Common myeloid progenitor, CD34-positive (primary cell): ENCODE data around the gene SNX18.

Experiments used
- CTCF ChIA-PET: fragments of 350-600 bp; sonication (Branson Sonifier 250); formaldehyde crosslinking; loops from one replicate; lab custom pipeline; 2021; ENCODE audit warnings: antibody characterized with exemption; lab: Charles Lee
- POLR2A ChIA-PET: fragments of 350-600 bp; sonication (Branson Sonifier 250); formaldehyde crosslinking; loops from one replicate; lab custom pipeline; 2021; ENCODE audit warnings: antibody characterized with exemption; lab: Charles Lee
- DNase-seq, 3 donors: peaks; one replicate each; pipeline versions ENCODE4 v3.0.0 to v3.0.0-alpha.2; 2013
- H3K27ac ChIP-seq, 2 experiments: 1 replicate in 1 of 2; 2 replicates in 1 of 2; pipeline ENCODE4 v1.7.0; 2013; ENCODE audit warnings: inconsistent platforms in 2 of 2, low read length in 2 of 2, mild to moderate bottlenecking in 2 of 2, low read depth in 1 of 2, moderate library complexity in 1 of 2; ENCODE audit not compliant: severe bottlenecking in 2 of 2, insufficient read depth in 1 of 2, poor library complexity in 1 of 2
- H3K27me3 ChIP-seq, 5 experiments: replicated peaks in 2 of 5; 1 replicate in 3 of 5; 2 replicates in 2 of 5; pipeline versions ENCODE4 v1.6.1 to v1.7.0; 2013; ENCODE audit warnings: low read length in 4 of 5, mild to moderate bottlenecking in 2 of 5, moderate library complexity in 2 of 5, inconsistent platforms in 1 of 5; ENCODE audit not compliant: insufficient read depth in 5 of 5, control insufficient read depth in 4 of 5
- H3K36me3 ChIP-seq, 4 experiments: 1 replicate in 2 of 4; 2 replicates in 2 of 4; pipeline versions ENCODE4 v1.6.1 to v1.7.0; 2013; ENCODE audit warnings: low read length in 3 of 4, control low read depth in 1 of 4, mild to moderate bottlenecking in 1 of 4; ENCODE audit not compliant: control insufficient read depth in 4 of 4, insufficient read depth in 4 of 4
- H3K4me1 ChIP-seq, 4 experiments: 1 replicate in 3 of 4; 2 replicates in 1 of 4; pipeline versions ENCODE4 v1.6.1 to v1.7.1; 2013; ENCODE audit warnings: low read length in 3 of 4, mild to moderate bottlenecking in 3 of 4, control low read depth in 1 of 4, inconsistent platforms in 1 of 4, moderate library complexity in 1 of 4; ENCODE audit not compliant: control insufficient read depth in 4 of 4, insufficient read depth in 4 of 4; ENCODE audit errors: control extremely low read depth in 1 of 4
- H3K4me3 ChIP-seq, 7 experiments: 1 replicate in 4 of 7; 2 replicates in 3 of 7; pipeline versions ENCODE4 v1.5.1 to v1.7.0; 2013; ENCODE audit warnings: mild to moderate bottlenecking in 7 of 7, low read length in 6 of 7, moderate library complexity in 6 of 7, inconsistent platforms in 2 of 7, low read depth in 2 of 7, control low read depth in 1 of 7; ENCODE audit not compliant: insufficient read depth in 4 of 7, control insufficient read depth in 1 of 7; ENCODE audit errors: extremely low read depth in 1 of 7
- H3K9me3 ChIP-seq, 5 experiments: 1 replicate in 4 of 5; 2 replicates in 1 of 5; pipeline versions ENCODE4 v1.6.1 to v1.7.1; 2013; ENCODE audit warnings: low read length in 4 of 5, mild to moderate bottlenecking in 2 of 5, inconsistent platforms in 1 of 5, low read depth in 1 of 5, moderate library complexity in 1 of 5; ENCODE audit not compliant: control insufficient read depth in 4 of 5, insufficient read depth in 2 of 5; ENCODE audit errors: control extremely low read depth in 1 of 5
- WGBS: methylation state at CpG from one replicate; pipeline ENCODE4 v1.1.5; 2013; ENCODE audit not compliant: insufficient coverage; 5-methylcytosine and 5-hydroxymethylcytosine counted together

The SNX18 gene

GRCh38 chr5:54573812-54574489 is 56.4 kb downstream of the SNX18 start:
- no peaks in the 10 kb centered on the region for H3K36me3 ChIP-seq
- H3K9me3 ChIP-seq = no peaks in the 10 kb centered on the region
- H3K4me3 ChIP-seq = no peak overlapping the region
- WGBS = 96% methylated on average over 2 of the region's 4 CpGs
- H3K4me1 ChIP-seq = peaks cover 0 to 4% (median 0%) of the 10 kb centered on the region in 4 experiments
- CTCF ChIA-PET = interaction anchor here (0.5 kb wide), 1 partner anchor 350 kb away, joined by 3 read pairs; no protein-coding TSS in a partner anchor
- POLR2A ChIA-PET = no interaction called here
- no peak for DNase-seq
- H3K27me3 ChIP-seq = no peaks in the 10 kb centered on the region
- H3K27ac ChIP-seq = no peak overlapping the region

GRCh38 chr5:54577528-54577927 is 60.0 kb downstream of the SNX18 start:
- ChIA-PET CTCF (interaction anchor here (1.2 kb wide), 1 partner anchor 23 kb away, joined by 3 read pairs; no protein-coding TSS in a partner anchor), POLR2A (no interaction called here)
- no peak overlapping the region for H3K4me3 ChIP-seq
- H3K4me1 ChIP-seq = peaks cover 3 to 10% (median 5%) of the 10 kb centered on the region in 4 experiments
- H3K9me3 ChIP-seq = no peaks in the 10 kb centered on the region
- DNase-seq = no peak
- no peaks in the 10 kb centered on the region for H3K27me3 ChIP-seq
- WGBS = 88% methylated on average over 5 of the region's 5 CpGs
- H3K36me3 ChIP-seq = no peaks in the 10 kb centered on the region
- H3K27ac ChIP-seq = no peak overlapping the region

- Histone ChIP-seq H3K27ac (no peak overlapping the region), H3K27me3 (no peaks in the 10 kb centered on the region), H3K4me1 (peaks cover 3 to 10% (median 5%) of the 10 kb centered on the region in 4 experiments), H3K9me3 (no peaks in the 10 kb centered on the region), H3K36me3 (no peaks in the 10 kb centered on the region), H3K4me3 (no peak overlapping the region)
- POLR2A ChIA-PET = no interaction called here
- DNase-seq = no peak
- WGBS = 100% methylated on average over 1 of the region's 7 CpGs
- CTCF ChIA-PET = interaction anchor here (1.2 kb wide), 1 partner anchor 22 kb away, joined by 3 read pairs; no protein-coding TSS in a partner anchor
Measured at GRCh38 chr5:54577937-54578653, 60.5 kb downstream of the SNX18 start.

- peaks cover 3 to 10% (median 5%) of the 10 kb centered on the region in 4 experiments for H3K4me1 ChIP-seq
- no peaks in the 10 kb centered on the region for H3K9me3 ChIP-seq
- ChIA-PET POLR2A (interaction anchor here (0.6 kb wide), 1 partner anchor 252 kb away, joined by 5 read pairs; no protein-coding TSS in a partner anchor), CTCF (interaction anchor here (1.4 kb wide), 1 partner anchor 10 kb away, joined by 4 read pairs; no protein-coding TSS in a partner anchor)
- H3K27me3 ChIP-seq = no peaks in the 10 kb centered on the region
- no peaks in the 10 kb centered on the region for H3K36me3 ChIP-seq
- peak in 1 of 3 donors; percentile 7 for DNase-seq
- H3K27ac ChIP-seq = no peak overlapping the region
- no peak overlapping the region for H3K4me3 ChIP-seq
- no CpG with 5 or more reads among the region's 1 CpG for WGBS
Measured at GRCh38 chr5:54579591-54580295, 62.2 kb downstream of the SNX18 start.

- CTCF ChIA-PET = no interaction called here
- peaks cover 3 to 10% (median 5%) of the 10 kb centered on the region in 4 experiments for H3K4me1 ChIP-seq
- H3K36me3 ChIP-seq = no peaks in the 10 kb centered on the region
- no peak overlapping the region for H3K27ac ChIP-seq
- POLR2A ChIA-PET = no interaction called here
- no peak overlapping the region for H3K4me3 ChIP-seq
- peaks cover 0 to 5% (median 3%) of the 10 kb centered on the region in 5 experiments for H3K9me3 ChIP-seq
- peak in 2 of 3 donors; percentile 33 to 53 for DNase-seq
- no peaks in the 10 kb centered on the region for H3K27me3 ChIP-seq
- 37% methylated on average over 6 of the region's 7 CpGs for WGBS
Measured at GRCh38 chr5:54580997-54581811, 63.6 kb downstream of the SNX18 start.

- Histone ChIP-seq H3K27me3 (no peaks in the 10 kb centered on the region), H3K4me1 (peaks cover 3 to 10% (median 5%) of the 10 kb centered on the region in 4 experiments), H3K4me3 (no peak overlapping the region), H3K9me3 (peaks cover 0 to 10% (median 5%) of the 10 kb centered on the region in 5 experiments), H3K36me3 (no peaks in the 10 kb centered on the region), H3K27ac (no peak overlapping the region)
- no peak for DNase-seq
- WGBS = 79% methylated on average over 2 of the region's 3 CpGs
- CTCF ChIA-PET = no interaction called here
- POLR2A ChIA-PET = no interaction called here
Measured at GRCh38 chr5:54581831-54582548, 64.4 kb downstream of the SNX18 start.
